Natural killer cell (primary cell): ENCODE measurements around the gene ZMIZ1. TPM values are rescaled to one million over a fixed set of nuclear protein-coding genes. Genes with fewer than 3 reads are reported as not detected.

ENCODE experiments used
- ATAC-seq, 3 donors: fragments of 150-1000 bp in 2 of 3; fragments of 200-7000 bp in 1 of 3; cut with Tn5 transposase; 1 replicate in 1 of 3; 2 replicates in 2 of 3; pipeline ENCODE4 v1.10.0; 2021; ENCODE audit warnings: mild to moderate bottlenecking in 2 of 3, moderate library complexity in 2 of 3
- DNase-seq, 2 donors: peaks; one replicate each; pipeline versions ENCODE4 v3.0.0 to v3.0.0-alpha.2; 2013 to 2021; ENCODE audit warnings: mixed read lengths in 1 of 2
- H3K27ac ChIP-seq: one replicate; pipeline ENCODE4 v1.5.1; 2013; ENCODE audit warnings: mild to moderate bottlenecking, low read length
- H3K27me3 ChIP-seq: one replicate; pipeline ENCODE4 v1.6.1; 2013; ENCODE audit warnings: low read length; ENCODE audit not compliant: control insufficient read depth, insufficient read depth
- H3K36me3 ChIP-seq: one replicate; pipeline ENCODE4 v1.6.1; 2013; ENCODE audit warnings: low read length; ENCODE audit not compliant: control insufficient read depth, insufficient read depth
- H3K4me1 ChIP-seq: one replicate; pipeline ENCODE4 v1.6.1; 2013; ENCODE audit warnings: low read length; ENCODE audit not compliant: control insufficient read depth, insufficient read depth
- H3K4me3 ChIP-seq: one replicate; pipeline ENCODE4 v1.5.1; 2013; ENCODE audit warnings: low read length
- H3K9me3 ChIP-seq: one replicate; pipeline ENCODE4 v1.6.1; 2013; ENCODE audit warnings: low read length; ENCODE audit not compliant: control insufficient read depth, insufficient read depth
- H3K27ac Mint-ChIP-seq, 2 donors: one replicate each; pipeline ENCODE4 v1.8.0; 2022; ENCODE audit warnings: mild to moderate bottlenecking in 2 of 2, mixed read lengths in 2 of 2, moderate library complexity in 1 of 2
- H3K27me3 Mint-ChIP-seq, 2 donors: one replicate each; pipeline ENCODE4 v1.8.0; 2022; ENCODE audit warnings: low read depth in 2 of 2, mixed read lengths in 2 of 2
- H3K36me3 Mint-ChIP-seq: one replicate; pipeline ENCODE4 v1.8.0; 2022; ENCODE audit warnings: mixed read lengths
- H3K4me1 Mint-ChIP-seq, 2 donors: one replicate each; pipeline ENCODE4 v1.8.0; 2022; ENCODE audit warnings: mixed read lengths in 2 of 2
- H3K4me3 Mint-ChIP-seq: one replicate; pipeline ENCODE4 v1.8.0; 2022; ENCODE audit warnings: mild to moderate bottlenecking, moderate library complexity, mixed read lengths
- H3K9me3 Mint-ChIP-seq, 2 donors: one replicate each; pipeline ENCODE4 v1.8.0; 2022; ENCODE audit warnings: mixed read lengths in 2 of 2
- WGBS: methylation state at CpG from one replicate; pipeline ENCODE4 v1.1.7; 2013; ENCODE audit warnings: missing lambda C conversion rate; ENCODE audit not compliant: insufficient coverage; 5-methylcytosine and 5-hydroxymethylcytosine counted together
- intact Hi-C: fragments of 100-400 bp; cut with micrococcal nuclease; formaldehyde crosslinking; loops from one replicate; pipeline ENCODE4 v1.14.2; 2022
- total RNA-seq, 4 donors: library from RNA; stranded (reverse); fragments of 120-200 nt in 1 of 4; gene quantifications; one replicate each; pipeline versions ENCODE4 v1.2.3 to v1.2.4, GENCODE V29; 2013 to 2022
- TF ChIP-seq, protein P1 (sequence below): fragments of 200-600 bp; IDR thresholded peaks from one replicate; pipeline ENCODE4 v1.8.0; 2022; ENCODE audit warnings: antibody characterized with exemption

Gene ZMIZ1
- total RNA-seq, 3 donors from 2014 or later (not counting 1 experiment from before 2014, with no cell fraction given), result 36.5 to 51.5 (median 37.9) TPM

GRCh38 chr10:79172881-79173280 lies 104.1 kb downstream of the ZMIZ1 start:
- DNase-seq, result no peak
- Mint-ChIP-seq H3K27me3 (no peaks in the 10 kb centered on the region), H3K4me1 (peaks cover 6 to 17% of the 10 kb centered on the region in 2 donors), H3K9me3 (no peaks in the 10 kb centered on the region), H3K27ac (no peak overlapping the region), H3K36me3 (no peaks in the 10 kb centered on the region), H3K4me3 (no peak overlapping the region)
- ATAC-seq, result no peak
- Histone ChIP-seq H3K27me3 (no peaks in the 10 kb centered on the region), H3K4me3 (no peak overlapping the region), H3K36me3 (no peaks in the 10 kb centered on the region), H3K4me1 (no peaks in the 10 kb centered on the region), H3K9me3 (no peaks in the 10 kb centered on the region), H3K27ac (no peak overlapping the region)
- WGBS, result 92% methylated on average over 5 of the region's 5 CpGs
- intact Hi-C loops, result no loop called here
- TF ChIP-seq, protein P1, sequence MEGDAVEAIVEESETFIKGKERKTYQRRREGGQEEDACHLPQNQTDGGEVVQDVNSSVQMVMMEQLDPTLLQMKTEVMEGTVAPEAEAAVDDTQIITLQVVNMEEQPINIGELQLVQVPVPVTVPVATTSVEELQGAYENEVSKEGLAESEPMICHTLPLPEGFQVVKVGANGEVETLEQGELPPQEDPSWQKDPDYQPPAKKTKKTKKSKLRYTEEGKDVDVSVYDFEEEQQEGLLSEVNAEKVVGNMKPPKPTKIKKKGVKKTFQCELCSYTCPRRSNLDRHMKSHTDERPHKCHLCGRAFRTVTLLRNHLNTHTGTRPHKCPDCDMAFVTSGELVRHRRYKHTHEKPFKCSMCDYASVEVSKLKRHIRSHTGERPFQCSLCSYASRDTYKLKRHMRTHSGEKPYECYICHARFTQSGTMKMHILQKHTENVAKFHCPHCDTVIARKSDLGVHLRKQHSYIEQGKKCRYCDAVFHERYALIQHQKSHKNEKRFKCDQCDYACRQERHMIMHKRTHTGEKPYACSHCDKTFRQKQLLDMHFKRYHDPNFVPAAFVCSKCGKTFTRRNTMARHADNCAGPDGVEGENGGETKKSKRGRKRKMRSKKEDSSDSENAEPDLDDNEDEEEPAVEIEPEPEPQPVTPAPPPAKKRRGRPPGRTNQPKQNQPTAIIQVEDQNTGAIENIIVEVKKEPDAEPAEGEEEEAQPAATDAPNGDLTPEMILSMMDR, result no peak

GRCh38 chr10:79173582-79174262 lies 105.0 kb downstream of the ZMIZ1 start:
- Mint-ChIP-seq H3K4me3 (no peak overlapping the region), H3K27ac (no peak overlapping the region)

GRCh38 chr10:79176052-79176501 lies 107.3 kb downstream of the ZMIZ1 start:
- H3K36me3 Mint-ChIP-seq, result no peaks in the 10 kb centered on the region
- 84% methylated on average over 9 of the region's 10 CpGs for WGBS
- H3K9me3 ChIP-seq, result no peaks in the 10 kb centered on the region
- intact Hi-C loops, result no loop called here
- no peak overlapping the region for H3K27ac ChIP-seq
- no peak overlapping the region for H3K4me3 ChIP-seq
- H3K27me3 ChIP-seq, result no peaks in the 10 kb centered on the region
- H3K9me3 Mint-ChIP-seq, result no peaks in the 10 kb centered on the region
- ATAC-seq, result no peak
- H3K36me3 ChIP-seq, result no peaks in the 10 kb centered on the region
- no peak overlapping the region for H3K27ac Mint-ChIP-seq
- TF ChIP-seq, protein P1, result no peak
- peaks cover 0 to 23% of the 10 kb centered on the region in 2 donors for H3K4me1 Mint-ChIP-seq
- no peaks in the 10 kb centered on the region for H3K27me3 Mint-ChIP-seq
- H3K4me1 ChIP-seq, result peaks cover 4% of the 10 kb centered on the region
- no peak for DNase-seq
- no peak overlapping the region for H3K4me3 Mint-ChIP-seq

More at GRCh38 chr10:79173582-79174262, 105.0 kb downstream of the ZMIZ1 start:
- Histone ChIP-seq H3K36me3 (no peaks in the 10 kb centered on the region), H3K9me3 (no peaks in the 10 kb centered on the region), H3K27ac (no peak overlapping the region), H3K27me3 (no peaks in the 10 kb centered on the region), H3K4me1 (peaks cover 2% of the 10 kb centered on the region), H3K4me3 (no peak overlapping the region)
- DNase-seq, result no peak
- Mint-ChIP-seq H3K36me3 (no peaks in the 10 kb centered on the region), H3K27me3 (no peaks in the 10 kb centered on the region), H3K4me1 (peaks cover 6 to 17% of the 10 kb centered on the region in 2 donors), H3K9me3 (no peaks in the 10 kb centered on the region)
- intact Hi-C loops, result no loop called here
- 95% methylated on average over 10 of the region's 10 CpGs for WGBS
- ATAC-seq, result no peak
- TF ChIP-seq, protein P1, result no peak
